Calu3 (cell line): ENCODE results near the gene HDC. TPM values are rescaled to one million over a fixed set of nuclear protein-coding genes. Genes with fewer than 3 reads are reported as not detected.

ENCODE experiments used
- BruUV-seq: library from RNA; stranded (reverse); fragments of 400-500 nt; replicated peaks from 2 replicates; lab custom pipeline; 2021; lab: Mats Ljungman, UMichigan
- CTCF ChIA-PET: fragments of 300-600 bp; sonication (Branson Sonifier 250); formaldehyde crosslinking; loops from one replicate; lab custom pipeline; 2022; ENCODE audit warnings: antibody characterized with exemption; lab: Charles Lee
- DNase-seq: peaks from one replicate; pipeline ENCODE4 v3.0.0; 2022
- H3K27ac Mint-ChIP-seq: one replicate; pipeline ENCODE4 v1.8.0; 2022; ENCODE audit warnings: mixed read lengths; ENCODE audit not compliant: unreplicated experiment
- H3K27me3 Mint-ChIP-seq: one replicate; pipeline ENCODE4 v1.8.0; 2022; ENCODE audit warnings: mixed read lengths; ENCODE audit not compliant: unreplicated experiment
- H3K36me3 Mint-ChIP-seq: one replicate; pipeline ENCODE4 v1.8.0; 2022; ENCODE audit warnings: mild to moderate bottlenecking, moderate library complexity, mixed read lengths; ENCODE audit not compliant: insufficient read depth, unreplicated experiment
- H3K4me1 Mint-ChIP-seq: one replicate; pipeline ENCODE4 v1.8.0; 2022; ENCODE audit warnings: mild to moderate bottlenecking, low read depth, mixed read lengths; ENCODE audit not compliant: unreplicated experiment
- H3K4me3 Mint-ChIP-seq: one replicate; pipeline ENCODE4 v1.8.0; 2022; ENCODE audit warnings: mild to moderate bottlenecking, low read depth, moderate library complexity, mixed read lengths; ENCODE audit not compliant: unreplicated experiment
- H3K9me3 Mint-ChIP-seq: one replicate; pipeline ENCODE4 v1.8.0; 2022; ENCODE audit warnings: low read depth, mixed read lengths; ENCODE audit not compliant: unreplicated experiment
- CTCF ChIP-seq: fragments of 200-600 bp; IDR thresholded peaks from one replicate; pipeline ENCODE4 v1.8.0; 2022; ENCODE audit warnings: antibody characterized with exemption; ENCODE audit not compliant: unreplicated experiment
- intact Hi-C: fragments of 100-400 bp; cut with micrococcal nuclease; formaldehyde crosslinking; loops from one replicate; pipeline ENCODE4 v1.10.0; 2022; ENCODE audit not compliant: unreplicated experiment
- total RNA-seq: library from RNA; stranded (reverse); gene quantifications from 2 replicates; pipeline ENCODE4 v1.2.3, GENCODE V29; 2022

The HDC gene
- total RNA-seq, 1 experiment from 2014 or later: not detected

- no peak for TF ChIP-seq CTCF
- no peak overlapping the region for H3K4me3 Mint-ChIP-seq
- no peaks in the 10 kb centered on the region for H3K27me3 Mint-ChIP-seq
- BruUV-seq: no TSS peak
- H3K27ac Mint-ChIP-seq: no peak overlapping the region
- peaks cover 18% of the 10 kb centered on the region for H3K36me3 Mint-ChIP-seq
- H3K9me3 Mint-ChIP-seq: no peaks in the 10 kb centered on the region
- intact Hi-C loops: no loop called here
- CTCF ChIA-PET: no interaction called here
- no peaks in the 10 kb centered on the region for H3K4me1 Mint-ChIP-seq
- DNase-seq: no peak
These were observed 37.1 kb upstream of the HDC start for GRCh38 chr15:50302581-50302980.

- CTCF ChIA-PET: no interaction called here
- Mint-ChIP-seq H3K36me3 (peaks cover 13% of the 10 kb centered on the region), H3K27me3 (no peaks in the 10 kb centered on the region), H3K4me3 (no peak overlapping the region), H3K27ac (no peak overlapping the region), H3K4me1 (no peaks in the 10 kb centered on the region), H3K9me3 (no peaks in the 10 kb centered on the region)
- no peak for TF ChIP-seq CTCF
- intact Hi-C loops: no loop called here
- BruUV-seq: no TSS peak
- DNase-seq: no peak
These were observed 32.8 kb upstream of the HDC start for GRCh38 chr15:50298340-50298739.

GRCh38 chr15:50295966-50296365, 30.4 kb upstream of the HDC start:
- no peak overlapping the region for H3K27ac Mint-ChIP-seq

GRCh38 chr15:50289749-50290148, 24.2 kb upstream of the HDC start:
- H3K4me1 Mint-ChIP-seq: no peaks in the 10 kb centered on the region
- peaks cover 5% of the 10 kb centered on the region for H3K36me3 Mint-ChIP-seq
- no peak overlapping the region for H3K4me3 Mint-ChIP-seq
- H3K27me3 Mint-ChIP-seq: no peaks in the 10 kb centered on the region
- no peak overlapping the region for H3K27ac Mint-ChIP-seq
- no TSS peak for BruUV-seq
- DNase-seq: no peak
- intact Hi-C loops: no loop called here
- H3K9me3 Mint-ChIP-seq: no peaks in the 10 kb centered on the region
- CTCF ChIA-PET: no interaction called here
- TF ChIP-seq CTCF: no peak

More at GRCh38 chr15:50295966-50296365, 30.4 kb upstream of the HDC start:
- Mint-ChIP-seq H3K36me3 (peaks cover 12% of the 10 kb centered on the region), H3K27me3 (no peaks in the 10 kb centered on the region), H3K9me3 (no peaks in the 10 kb centered on the region), H3K4me3 (no peak overlapping the region), H3K4me1 (no peaks in the 10 kb centered on the region)
- no peak for TF ChIP-seq CTCF
- intact Hi-C loops: no loop called here
- CTCF ChIA-PET: interaction anchor here (0.7 kb wide), 1 partner anchor 168 kb away, joined by 4 read pairs; no protein-coding TSS in a partner anchor
- no peak for DNase-seq
- no TSS peak for BruUV-seq
